A549 (cell line): Measurements from ENCODE around the gene THADA. TPM values are rescaled to one million over a fixed set of nuclear protein-coding genes. Genes with fewer than 3 reads are reported as not detected.

Source experiments
- BHLHE40 ChIP-seq: IDR thresholded peaks from 2 replicates; pipeline ENCODE4 v1.6.1; 2012; ENCODE audit warnings: low read depth, low read length, inconsistent platforms
- CBX2 ChIP-seq: fragments of 200-600 bp; sonication (generic); IDR thresholded peaks from 2 replicates; pipeline ENCODE4 v1.6.1; 2016; ENCODE audit warnings: low read depth, mild to moderate bottlenecking, borderline replicate concordance
- CEBPB ChIP-seq, 2 experiments: fragments of >200 bp in 1 of 2; sonication (Bioruptor Twin) in 1 of 2; formaldehyde crosslinking in 1 of 2; IDR thresholded peaks; 2 replicates each; pipeline ENCODE4 v1.6.1; 2012 to 2016
- CTCF ChIP-seq: fragments of >200 bp; sonication (Bioruptor Twin); formaldehyde crosslinking; IDR thresholded peaks from 3 replicates; pipeline ENCODE4 v1.5.1; 2016
- E2F6 ChIP-seq: IDR thresholded peaks from 2 replicates; pipeline ENCODE4 v1.6.1; 2012; ENCODE audit warnings: low read depth, borderline replicate concordance
- EHF ChIP-seq: fragments of 250-450 bp; sonication (Bioruptor Pico); IDR thresholded peaks from 2 replicates; pipeline ENCODE4 v1.5.0; 2020; ENCODE audit warnings: mild to moderate bottlenecking
- EHMT2 ChIP-seq: fragments of 200-600 bp; sonication (generic); IDR thresholded peaks from 2 replicates; pipeline ENCODE4 v1.6.1; 2016; ENCODE audit warnings: antibody characterized with exemption, low read depth, mild to moderate bottlenecking, moderate library complexity
- ESRRA ChIP-seq: fragments of 150-350 bp; IDR thresholded peaks from 2 replicates; pipeline ENCODE4 v1.6.1; 2014; ENCODE audit warnings: mild to moderate bottlenecking, low read length, borderline replicate concordance
- FOSB ChIP-seq: fragments of 250-450 bp; sonication (Bioruptor Pico); IDR thresholded peaks from 2 replicates; pipeline ENCODE4 v1.5.0; 2020; ENCODE audit warnings: mild to moderate bottlenecking, moderate library complexity
- FOSL2 ChIP-seq, 2 experiments: fragments of 450-650 bp in 1 of 2; fragments of >200 bp in 1 of 2; sonication (Bioruptor Twin) in 1 of 2; formaldehyde crosslinking; IDR thresholded peaks; 2 replicates each; pipeline versions ENCODE4 v1.5.0 to v1.6.1; 2016 to 2020; ENCODE audit warnings: mild to moderate bottlenecking in 1 of 2, moderate library complexity in 1 of 2
- GATA3 ChIP-seq: IDR thresholded peaks from 2 replicates; pipeline ENCODE4 v1.6.1; 2012; ENCODE audit warnings: borderline replicate concordance
- HMGXB4 ChIP-seq: fragments of 250-450 bp; sonication (Bioruptor Pico); IDR thresholded peaks from 2 replicates; pipeline ENCODE4 v1.5.0; 2021; ENCODE audit warnings: mild to moderate bottlenecking, moderate library complexity, borderline replicate concordance
- HOXA7 ChIP-seq: fragments of 250-450 bp; sonication (Bioruptor Pico); IDR thresholded peaks from 2 replicates; pipeline ENCODE4 v1.5.0; 2020; ENCODE audit warnings: mild to moderate bottlenecking, moderate library complexity
- HOXB13 ChIP-seq: fragments of 250-450 bp; sonication (Bioruptor Pico); IDR thresholded peaks from 2 replicates; pipeline ENCODE4 v1.5.0; 2020; ENCODE audit warnings: low read depth, mild to moderate bottlenecking, moderate library complexity
- HOXB5 ChIP-seq: fragments of 250-450 bp; sonication (Bioruptor Pico); IDR thresholded peaks from 2 replicates; pipeline ENCODE4 v1.5.0; 2020; ENCODE audit warnings: mild to moderate bottlenecking, moderate library complexity
- KDM5A ChIP-seq: fragments of 200-600 bp; sonication (generic); IDR thresholded peaks from 2 replicates; pipeline ENCODE4 v1.6.1; 2016; ENCODE audit warnings: antibody characterized with exemption, mild to moderate bottlenecking
- MAFK ChIP-seq: fragments of 450-650 bp; IDR thresholded peaks from 2 replicates; pipeline ENCODE4 v1.6.1; 2014; ENCODE audit not compliant: partially characterized antibody
- MYC ChIP-seq: IDR thresholded peaks from 2 replicates; pipeline ENCODE4 v1.6.1; 2012; ENCODE audit warnings: mild to moderate bottlenecking, inconsistent platforms, low read length, improper control_type of control experiment, borderline replicate concordance
- NFE2L2 ChIP-seq: fragments of 150-350 bp; conservative IDR thresholded peaks from 2 replicates; pipeline ENCODE4 v1.6.1; 2014; ENCODE audit warnings: low read length
- NPAS2 ChIP-seq: fragments of 250-450 bp; sonication (Bioruptor Pico); IDR thresholded peaks from 2 replicates; pipeline ENCODE4 v1.8.0; 2022; ENCODE audit warnings: mild to moderate bottlenecking, moderate library complexity, borderline replicate concordance
- PHF8 ChIP-seq: fragments of 200-600 bp; sonication (generic); IDR thresholded peaks from 2 replicates; pipeline ENCODE4 v1.6.1; 2016; ENCODE audit warnings: low read depth, mild to moderate bottlenecking, antibody characterized with exemption, moderate library complexity, borderline replicate concordance
- POLR2A ChIP-seq: IDR thresholded peaks from 2 replicates; pipeline ENCODE4 v1.6.1; 2012; ENCODE audit warnings: mild to moderate bottlenecking, low read length
- RAD21 ChIP-seq, 2 experiments: fragments of >200 bp in 1 of 2; sonication (Bioruptor Twin) in 1 of 2; formaldehyde crosslinking in 1 of 2; IDR thresholded peaks in 1 of 2; conservative IDR thresholded peaks in 1 of 2; 2 replicates in 1 of 2; 3 replicates in 1 of 2; pipeline ENCODE4 v1.6.1; 2012 to 2018; ENCODE audit warnings: inconsistent platforms in 1 of 2
- RARB ChIP-seq: fragments of 250-450 bp; sonication (Bioruptor Pico); IDR thresholded peaks from 2 replicates; pipeline ENCODE4 v1.8.0; 2021; ENCODE audit warnings: mild to moderate bottlenecking, moderate library complexity
- RCOR1 ChIP-seq: fragments of 150-350 bp; IDR thresholded peaks from 2 replicates; pipeline ENCODE4 v1.6.1; 2014; ENCODE audit warnings: antibody characterized with exemption, low read length, low read depth
- RFX5 ChIP-seq: fragments of 450-650 bp; IDR thresholded peaks from 2 replicates; pipeline ENCODE4 v1.7.1; 2014; ENCODE audit warnings: antibody characterized with exemption, mild to moderate bottlenecking, moderate library complexity
- SMC3 ChIP-seq: fragments of >200 bp; sonication (Bioruptor Twin); formaldehyde crosslinking; IDR thresholded peaks from 3 replicates; pipeline ENCODE4 v1.6.1; 2018; ENCODE audit warnings: inconsistent platforms
- SREBF2 ChIP-seq: fragments of 450-650 bp; IDR thresholded peaks from 2 replicates; pipeline ENCODE4 v1.6.1; 2014; ENCODE audit warnings: mild to moderate bottlenecking, moderate library complexity
- TP53 ChIP-seq: fragments of 250-450 bp; sonication (Bioruptor Pico); IDR thresholded peaks from 2 replicates; pipeline ENCODE4 v1.5.0; 2021; ENCODE audit warnings: mild to moderate bottlenecking, moderate library complexity
- USF2 ChIP-seq: fragments of 450-650 bp; IDR thresholded peaks from 2 replicates; pipeline ENCODE4 v1.6.1; 2014; ENCODE audit warnings: antibody characterized with exemption
- polyA plus RNA-seq, 4 experiments: library from polyadenylated mRNA; depleted of rRNA in 3 of 4; stranded (reverse); fragments of >200 nt; fragmentation: RNase III in 1 of 4; extraction: RNeasy Plus Mini Kit Qiagen cat#74134 plus additional on column Dnase treatment in 1 of 4; gene quantifications; 2 replicates in 3 of 4; 3 replicates in 1 of 4; pipeline ENCODE4 v1.2.3, GENCODE V29; 2011 to 2017
- TF ChIP-seq, protein P1 (sequence below): fragments of 150-350 bp; IDR thresholded peaks from 2 replicates; pipeline ENCODE4 v1.6.1; 2014; ENCODE audit warnings: low read depth, mild to moderate bottlenecking, low read length
- TF ChIP-seq, protein P2 (sequence below): fragments of >200 bp; sonication (Bioruptor Twin); formaldehyde crosslinking; IDR thresholded peaks from 3 replicates; pipeline ENCODE4 v1.6.1; 2016
- TF ChIP-seq, protein P3 (sequence below): IDR thresholded peaks from 2 replicates; pipeline ENCODE4 v1.6.1; 2012

THADA gene
- polyA plus RNA-seq, 2 of the 4 experiments (the other 2 are of a cell fraction): 21.8 to 37.9 TPM

- no peak for TF ChIP-seq BHLHE40
- no peak for TF ChIP-seq EHF (CRISPR knock-in tag)
- TF ChIP-seq NFE2L2: no peak
- TF ChIP-seq HMGXB4 (CRISPR knock-in tag): no peak
- TF ChIP-seq, protein P1, sequence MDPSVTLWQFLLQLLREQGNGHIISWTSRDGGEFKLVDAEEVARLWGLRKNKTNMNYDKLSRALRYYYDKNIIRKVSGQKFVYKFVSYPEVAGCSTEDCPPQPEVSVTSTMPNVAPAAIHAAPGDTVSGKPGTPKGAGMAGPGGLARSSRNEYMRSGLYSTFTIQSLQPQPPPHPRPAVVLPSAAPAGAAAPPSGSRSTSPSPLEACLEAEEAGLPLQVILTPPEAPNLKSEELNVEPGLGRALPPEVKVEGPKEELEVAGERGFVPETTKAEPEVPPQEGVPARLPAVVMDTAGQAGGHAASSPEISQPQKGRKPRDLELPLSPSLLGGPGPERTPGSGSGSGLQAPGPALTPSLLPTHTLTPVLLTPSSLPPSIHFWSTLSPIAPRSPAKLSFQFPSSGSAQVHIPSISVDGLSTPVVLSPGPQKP: no peak
- no peak for TF ChIP-seq HOXB5 (CRISPR knock-in tag)
- TF ChIP-seq FOSB (CRISPR knock-in tag): no peak
- no peak for TF ChIP-seq RCOR1
- no peak for TF ChIP-seq EHMT2
- TF ChIP-seq USF2: no peak
- no peak for TF ChIP-seq MYC
- peak; percentile 72 for TF ChIP-seq MAFK
- no peak for TF ChIP-seq ESRRA
- TF ChIP-seq, protein P2, sequence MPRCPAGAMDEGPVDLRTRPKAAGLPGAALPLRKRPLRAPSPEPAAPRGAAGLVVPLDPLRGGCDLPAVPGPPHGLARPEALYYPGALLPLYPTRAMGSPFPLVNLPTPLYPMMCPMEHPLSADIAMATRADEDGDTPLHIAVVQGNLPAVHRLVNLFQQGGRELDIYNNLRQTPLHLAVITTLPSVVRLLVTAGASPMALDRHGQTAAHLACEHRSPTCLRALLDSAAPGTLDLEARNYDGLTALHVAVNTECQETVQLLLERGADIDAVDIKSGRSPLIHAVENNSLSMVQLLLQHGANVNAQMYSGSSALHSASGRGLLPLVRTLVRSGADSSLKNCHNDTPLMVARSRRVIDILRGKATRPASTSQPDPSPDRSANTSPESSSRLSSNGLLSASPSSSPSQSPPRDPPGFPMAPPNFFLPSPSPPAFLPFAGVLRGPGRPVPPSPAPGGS: no peak
- no peak for TF ChIP-seq NPAS2 (CRISPR knock-in tag)
- TF ChIP-seq FOSL2 (IDR thresholded peaks at IDR 0.05): peak; percentile 28; the same call in 1 of the 2 replicates
- peak; percentile 85 for TF ChIP-seq FOSL2 (CRISPR knock-in tag; IDR thresholded peaks at IDR 0.05)
- TF ChIP-seq RARB (CRISPR knock-in tag): no peak
- TF ChIP-seq CBX2: no peak
- no peak for TF ChIP-seq POLR2A
- TF ChIP-seq E2F6: no peak
- TF ChIP-seq SREBF2: no peak
- no peak for TF ChIP-seq PHF8
- no peak for TF ChIP-seq KDM5A
- peak in 1 of 2 experiments; percentile 33; a peak in 2 of 5 replicates for TF ChIP-seq RAD21 (conservative IDR thresholded peaks at IDR 0.05 in 1 of 2, IDR thresholded peaks at IDR 0.05 in 1 of 2)
- no peak for TF ChIP-seq HOXB13 (CRISPR knock-in tag)
- no peak for TF ChIP-seq SMC3
- TF ChIP-seq GATA3: peak; percentile 48; the same call in 1 of the 2 replicates
- no peak for TF ChIP-seq RFX5
- TF ChIP-seq CEBPB (IDR thresholded peaks at IDR 0.05): peak; percentile 92 to 93
- no peak for TF ChIP-seq HOXA7 (CRISPR knock-in tag)
- no peak for TF ChIP-seq CTCF
- no peak for TF ChIP-seq TP53 (CRISPR knock-in tag)
- TF ChIP-seq, protein P3, sequence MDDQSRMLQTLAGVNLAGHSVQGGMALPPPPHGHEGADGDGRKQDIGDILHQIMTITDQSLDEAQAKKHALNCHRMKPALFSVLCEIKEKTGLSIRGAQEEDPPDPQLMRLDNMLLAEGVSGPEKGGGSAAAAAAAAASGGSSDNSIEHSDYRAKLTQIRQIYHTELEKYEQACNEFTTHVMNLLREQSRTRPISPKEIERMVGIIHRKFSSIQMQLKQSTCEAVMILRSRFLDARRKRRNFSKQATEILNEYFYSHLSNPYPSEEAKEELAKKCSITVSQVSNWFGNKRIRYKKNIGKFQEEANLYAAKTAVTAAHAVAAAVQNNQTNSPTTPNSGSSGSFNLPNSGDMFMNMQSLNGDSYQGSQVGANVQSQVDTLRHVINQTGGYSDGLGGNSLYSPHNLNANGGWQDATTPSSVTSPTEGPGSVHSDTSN: no peak
Measured at GRCh38 chr2:43429369-43429768, 166.5 kb downstream of the THADA start (continued).
